GM18505 (cell line): ENCODE results near the gene PTCD2.

ENCODE experiments used
- ATAC-seq: cut with Tn5 transposase; IDR thresholded peaks from one replicate; pipeline ENCODE4 v1.9.1; 2021; ENCODE audit not compliant: unreplicated experiment
- POLR2A ChIP-seq: IDR thresholded peaks from 4 replicates; pipeline ENCODE4 v1.6.1; 2011; ENCODE audit warnings: borderline replicate concordance; ENCODE audit not compliant: insufficient read depth, insufficient read length; ENCODE audit errors: extremely low read depth

The PTCD2 gene

GRCh38 chr5:72337159-72337558 lies 17.0 kb downstream of the PTCD2 start:
- no peak for ATAC-seq
- no peak for TF ChIP-seq POLR2A

GRCh38 chr5:72338689-72339209 lies 18.6 kb downstream of the PTCD2 start:
- TF ChIP-seq POLR2A, result no peak
- ATAC-seq, result no peak

- no peak for TF ChIP-seq POLR2A
- no peak for ATAC-seq
These were observed 26.2 kb downstream of the PTCD2 start for GRCh38 chr5:72346398-72346797.

GRCh38 chr5:72347801-72348308 lies 27.7 kb downstream of the PTCD2 start:
- ATAC-seq, result no peak

GRCh38 chr5:72351376-72351775 lies 31.2 kb downstream of the PTCD2 start:
- no peak for TF ChIP-seq POLR2A
- no peak for ATAC-seq

More at GRCh38 chr5:72347801-72348308, 27.7 kb downstream of the PTCD2 start:
- TF ChIP-seq POLR2A, result no peak

- TF ChIP-seq POLR2A, result no peak
- ATAC-seq, result no peak
These were observed 32.4 kb downstream of the PTCD2 start for GRCh38 chr5:72352616-72353015.

GRCh38 chr5:72353046-72353445 lies 32.9 kb downstream of the PTCD2 start:
- TF ChIP-seq POLR2A, result no peak
- no peak for ATAC-seq

GRCh38 chr5:72355706-72356299 lies 35.6 kb downstream of the PTCD2 start:
- TF ChIP-seq POLR2A, result no peak
- no peak for ATAC-seq

- no peak for ATAC-seq
These were observed 36.2 kb downstream of the PTCD2 start for GRCh38 chr5:72356361-72356760.

GRCh38 chr5:72358925-72359324 lies 38.8 kb downstream of the PTCD2 start:
- no peak for ATAC-seq
- no peak for TF ChIP-seq POLR2A

More at GRCh38 chr5:72356361-72356760, 36.2 kb downstream of the PTCD2 start:
- no peak for TF ChIP-seq POLR2A

GRCh38 chr5:72359886-72360285 lies 39.7 kb downstream of the PTCD2 start:
- no peak for TF ChIP-seq POLR2A
- ATAC-seq, result no peak

- ATAC-seq, result no peak
- no peak for TF ChIP-seq POLR2A
These were observed 43.1 kb downstream of the PTCD2 start for GRCh38 chr5:72363166-72363802.

- no peak for TF ChIP-seq POLR2A
- ATAC-seq, result no peak
These were observed 44.0 kb downstream of the PTCD2 start for GRCh38 chr5:72364171-72364570.

- ATAC-seq, result no peak
- TF ChIP-seq POLR2A, result no peak
These were observed 44.8 kb downstream of the PTCD2 start for GRCh38 chr5:72364951-72365350.
